IMR-90 (cell line): ENCODE results near the gene IRF2BP1. TPM values are rescaled to one million over a fixed set of nuclear protein-coding genes. Genes with fewer than 3 reads are reported as not detected.
A peak's percentile ranks its signal among the peaks of the same experiment; 100 is the strongest.

ENCODE experiments used
- ATAC-seq: fragments of 200-7000 bp; cut with Tn5 transposase; 2 replicates; pipeline ENCODE4 v1.9.1; 2020; ENCODE audit warnings: low read depth, mild to moderate bottlenecking, moderate library complexity
- BruUV-seq: library from RNA; stranded (reverse); fragments of 400-500 nt; replicated peaks from 2 replicates; lab custom pipeline; 2021; lab: Mats Ljungman, UMichigan
- CTCF ChIA-PET: fragments of 300-600 bp; formaldehyde crosslinking; extraction: SDS; loops from one replicate; lab custom pipeline; 2021; ENCODE audit warnings: antibody characterized with exemption; lab: Yijun Ruan, JAX
- POLR2A ChIA-PET: fragments of 300-600 bp; sonication (Branson Sonifier 250); formaldehyde crosslinking; loops from one replicate; lab custom pipeline; 2022; ENCODE audit warnings: antibody characterized with exemption; ENCODE audit not compliant: unreplicated experiment; lab: Charles Lee
- DNase-seq: peaks from one replicate; pipeline ENCODE4 v3.0.0; 2013
- H2AFZ ChIP-seq: replicated peaks from 2 replicates; pipeline ENCODE3; 2013; ENCODE audit warnings: low read length, mild to moderate bottlenecking; ENCODE audit not compliant: poor library complexity
- H2AK5ac ChIP-seq: 2 replicates; pipeline ENCODE4 v1.6.1; 2013; ENCODE audit warnings: low read depth, low read length, inconsistent platforms
- H2AK9ac ChIP-seq: replicated peaks from 2 replicates; pipeline ENCODE3; 2013; ENCODE audit warnings: mild to moderate bottlenecking, low read depth, low read length, moderate library complexity; ENCODE audit not compliant: poor library complexity
- H2BK120ac ChIP-seq: 2 replicates; pipeline ENCODE4 v1.6.1; 2013; ENCODE audit warnings: low read depth, low read length, inconsistent platforms
- H2BK15ac ChIP-seq: 3 replicates; pipeline ENCODE4 v1.6.1; 2013; ENCODE audit warnings: low read depth, low read length, inconsistent platforms
- H2BK20ac ChIP-seq: 2 replicates; pipeline ENCODE4 v1.6.1; 2013; ENCODE audit warnings: low read depth, mild to moderate bottlenecking, inconsistent platforms, low read length, moderate library complexity
- H2BK5ac ChIP-seq: 2 replicates; pipeline ENCODE4 v1.6.1; 2013; ENCODE audit warnings: mild to moderate bottlenecking, low read depth, low read length, inconsistent platforms; ENCODE audit not compliant: poor library complexity, severe bottlenecking
- H3K14ac ChIP-seq: replicated peaks from 2 replicates; pipeline ENCODE4 v1.6.1; 2013; ENCODE audit warnings: low read depth, low read length, inconsistent platforms
- H3K18ac ChIP-seq: 2 replicates; pipeline ENCODE4 v1.6.1; 2013; ENCODE audit warnings: low read depth, low read length, control low read depth
- H3K23ac ChIP-seq: 2 replicates; pipeline ENCODE4 v1.6.1; 2013; ENCODE audit warnings: low read depth, low read length, inconsistent platforms
- H3K27ac ChIP-seq: 2 replicates; pipeline ENCODE4 v1.5.1; 2013; ENCODE audit warnings: mild to moderate bottlenecking, control low read depth, low read length; ENCODE audit not compliant: insufficient read depth
- H3K27me3 ChIP-seq: 2 replicates; pipeline ENCODE4 v1.6.1; 2013; ENCODE audit warnings: low read length; ENCODE audit not compliant: control insufficient read depth, insufficient read depth
- H3K36me3 ChIP-seq: 2 replicates; pipeline ENCODE4 v1.6.1; 2013; ENCODE audit warnings: low read length, mixed read lengths; ENCODE audit not compliant: control insufficient read depth, insufficient read depth
- H3K4ac ChIP-seq: 2 replicates; pipeline ENCODE4 v1.6.1; 2013; ENCODE audit warnings: low read depth, low read length, inconsistent platforms
- H3K4me1 ChIP-seq: 2 replicates; pipeline ENCODE4 v1.6.1; 2013; ENCODE audit warnings: low read length, mixed read lengths; ENCODE audit not compliant: control insufficient read depth, insufficient read depth
- H3K4me2 ChIP-seq: 2 replicates; pipeline ENCODE4 v1.6.1; 2013; ENCODE audit warnings: low read depth, mild to moderate bottlenecking, control low read depth, low read length, moderate library complexity
- H3K4me3 ChIP-seq: 2 replicates; pipeline ENCODE4 v1.5.1; 2013; ENCODE audit warnings: low read depth, mild to moderate bottlenecking, control low read depth, low read length, moderate library complexity; ENCODE audit not compliant: insufficient read depth
- H3K56ac ChIP-seq: 2 replicates; pipeline ENCODE4 v1.6.1; 2013; ENCODE audit warnings: low read length, inconsistent platforms; ENCODE audit not compliant: insufficient read depth; ENCODE audit errors: extremely low read depth
- H3K79me1 ChIP-seq, 2 experiments: 2 replicates each; pipeline ENCODE4 v1.6.1; 2013; ENCODE audit warnings: low read length in 2 of 2, inconsistent platforms in 1 of 2, low read depth in 1 of 2
- H3K9ac ChIP-seq: 2 replicates; pipeline ENCODE4 v1.6.1; 2013; ENCODE audit warnings: low read depth, low read length, control low read depth
- H3K9me1 ChIP-seq: 2 replicates; pipeline ENCODE4 v1.6.1; 2013; ENCODE audit warnings: low read length, inconsistent platforms; ENCODE audit not compliant: insufficient read depth
- H3K9me3 ChIP-seq: 2 replicates; pipeline ENCODE4 v1.6.1; 2013; ENCODE audit warnings: low read length; ENCODE audit not compliant: control insufficient read depth, insufficient read depth
- H4K20me1 ChIP-seq: 2 replicates; pipeline ENCODE4 v1.6.1; 2013; ENCODE audit warnings: low read length, inconsistent platforms; ENCODE audit not compliant: insufficient read depth
- H4K5ac ChIP-seq: 2 replicates; pipeline ENCODE4 v1.6.1; 2013; ENCODE audit warnings: mild to moderate bottlenecking, low read depth, low read length, control low read depth
- H4K8ac ChIP-seq, 2 experiments: 2 replicates each; pipeline ENCODE4 v1.6.1; 2013; ENCODE audit warnings: low read depth in 2 of 2, low read length in 2 of 2, control low read depth in 1 of 2, inconsistent platforms in 1 of 2
- H4K91ac ChIP-seq: 2 replicates; pipeline ENCODE4 v1.6.1; 2013; ENCODE audit warnings: low read depth, low read length, inconsistent platforms; ENCODE audit not compliant: insufficient read depth
- CEBPB ChIP-seq: IDR thresholded peaks from 2 replicates; pipeline ENCODE4 v1.6.1; 2012; ENCODE audit warnings: low read depth, low read length, improper control_type of control experiment
- MAFK ChIP-seq: IDR thresholded peaks from 2 replicates; pipeline ENCODE4 v1.6.1; 2012; ENCODE audit warnings: low read depth, low read length, improper control_type of control experiment
- WGBS, 2 experiments: methylation state at CpG; one replicate each; pipeline versions ENCODE4 v1.1.5 to v1.1.7; 2013; ENCODE audit warnings: missing lambda C conversion rate in 2 of 2; ENCODE audit not compliant: insufficient read length in 1 of 2; ENCODE audit errors: extremely low coverage in 2 of 2; 5-methylcytosine and 5-hydroxymethylcytosine counted together
- dilution Hi-C: fragments of 300-500 bp; cut with HindIII; formaldehyde crosslinking; loops from one replicate; pipeline ENCODE4 v1.14.3; 2018; ENCODE audit warnings: low sequenced_read_pairs; ENCODE audit not compliant: unreplicated experiment
- in situ Hi-C: fragments of 300-500 bp; cut with MboI; formaldehyde crosslinking; loops from 3 replicates; pipeline ENCODE4 v1.14.3; 2019; ENCODE audit warnings: low sequenced_read_pairs, inconsistent platforms, mixed read lengths
- intact Hi-C: fragments of 100-400 bp; cut with micrococcal nuclease; formaldehyde crosslinking; loops from 2 replicates; pipeline ENCODE4 v1.10.0; 2022
- polyA plus RNA-seq, 3 experiments: library from polyadenylated mRNA; depleted of rRNA; stranded (reverse); fragments of >200 nt; gene quantifications; 2 replicates each; pipeline ENCODE4 v1.2.3, GENCODE V29; 2012; ENCODE audit warnings: low replicate concordance in 1 of 3
- total RNA-seq: library from RNA; depleted of rRNA; stranded (reverse); fragments of >200 nt; gene quantifications from 2 replicates; pipeline ENCODE4 v1.2.3, GENCODE V29; 2012
- TF ChIP-seq, protein P1 (sequence below): fragments of 150-350 bp; IDR thresholded peaks from 2 replicates; pipeline ENCODE4 v1.6.1; 2016; ENCODE audit warnings: low read depth, mild to moderate bottlenecking, low read length, moderate library complexity, borderline replicate concordance

The IRF2BP1 gene
- total and polyA plus RNA-seq, 2 of the 4 experiments (the other 2 are of a cell fraction) = 4.5 to 8.5 TPM

DNA sequence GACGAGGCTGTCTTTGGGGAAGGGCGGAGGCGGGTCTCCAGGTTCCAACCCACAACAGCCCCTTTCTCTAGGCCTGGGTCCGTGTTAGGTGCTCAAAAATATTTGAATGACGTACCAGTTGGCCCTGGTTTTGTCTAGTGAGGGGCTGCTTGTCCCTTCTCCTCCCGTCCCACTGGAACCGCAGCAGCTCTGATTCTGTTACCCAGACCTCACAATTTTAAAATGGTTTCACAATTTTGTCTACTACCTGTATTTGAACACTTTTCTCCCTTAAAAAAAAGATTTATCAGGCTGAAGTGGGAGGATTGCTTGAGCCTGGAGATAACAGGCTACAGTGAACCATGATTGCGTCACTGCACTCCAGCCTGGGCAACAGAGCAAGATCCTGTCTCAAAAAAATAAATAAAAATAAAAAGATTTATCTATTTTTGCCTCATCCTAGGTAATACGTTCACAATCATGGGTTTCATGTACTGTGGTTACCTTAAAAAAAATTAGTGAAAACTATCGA is 1.3 kb upstream of the IRF2BP1 start:
- WGBS, 2 experiments = no CpG with 5 or more reads among the region's 10 CpGs
- BruUV-seq = no TSS peak
- Histone ChIP-seq H3K4me3 (peak overlapping the region; percentile 74), H2BK120ac (peak overlapping the region; percentile 42), H2BK15ac (peak overlapping the region; percentile 40; the same call in 1 of the 3 replicates), H3K23ac (peak overlapping the region; percentile 65), H2BK20ac (no peak overlapping the region; the same call in 1 of the 2 replicates), H3K4me1 (peaks cover 10% of the 10 kb centered on the region), H3K79me1 (peaks cover 8 to 30% of the 10 kb centered on the region in 2 experiments), H3K27me3 (no peaks in the 10 kb centered on the region), H2AK5ac (peak overlapping the region; percentile 85), H3K56ac (peak overlapping the region; percentile 71; the same call in 1 of the 2 replicates), H3K9me3 (no peaks in the 10 kb centered on the region), H3K4me2 (peak overlapping the region; percentile 74), H4K91ac (peak overlapping the region; percentile 97), H2AK9ac (peak overlapping the region; percentile 93), H3K18ac (peak overlapping the region; percentile 68; the same call in 1 of the 2 replicates), H3K27ac (peak overlapping the region; percentile 92), H3K9ac (peak overlapping the region; percentile 89), H4K5ac (peak overlapping the region; percentile 86), H4K20me1 (peaks cover 15% of the 10 kb centered on the region), H3K9me1 (peaks cover 6% of the 10 kb centered on the region; the same call in 1 of the 2 replicates), H4K8ac (peak overlapping the region; percentile 99 to 100), H2AFZ (peak overlapping the region; percentile 95), H3K4ac (peak overlapping the region; percentile 97), H2BK5ac (peak overlapping the region; percentile 86), H3K36me3 (peaks cover 8% of the 10 kb centered on the region; the same call in 1 of the 2 replicates), H3K14ac (peak overlapping the region; percentile 98)
- intact Hi-C loops = loop anchor here (2.0 to 5.0 kb wide), 2 partner anchors 24 to 110 kb away; partner anchors contain the start of genes CCDC61 and SYMPK
- in situ Hi-C loops = no loop called here
- ChIA-PET POLR2A (no interaction called here), CTCF (no interaction called here)
- DNase-seq (no peak), ATAC-seq (no peak)
- dilution Hi-C loops = no loop called here
- TF ChIP-seq MAFK = no peak
- peak; percentile 72 for TF ChIP-seq CEBPB
- TF ChIP-seq, protein P1, sequence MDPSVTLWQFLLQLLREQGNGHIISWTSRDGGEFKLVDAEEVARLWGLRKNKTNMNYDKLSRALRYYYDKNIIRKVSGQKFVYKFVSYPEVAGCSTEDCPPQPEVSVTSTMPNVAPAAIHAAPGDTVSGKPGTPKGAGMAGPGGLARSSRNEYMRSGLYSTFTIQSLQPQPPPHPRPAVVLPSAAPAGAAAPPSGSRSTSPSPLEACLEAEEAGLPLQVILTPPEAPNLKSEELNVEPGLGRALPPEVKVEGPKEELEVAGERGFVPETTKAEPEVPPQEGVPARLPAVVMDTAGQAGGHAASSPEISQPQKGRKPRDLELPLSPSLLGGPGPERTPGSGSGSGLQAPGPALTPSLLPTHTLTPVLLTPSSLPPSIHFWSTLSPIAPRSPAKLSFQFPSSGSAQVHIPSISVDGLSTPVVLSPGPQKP = no peak
